Ishikawa (cell line): ENCODE results near the gene MAX.

Source experiments
- CEBPB ChIP-seq: IDR thresholded peaks from 2 replicates; pipeline ENCODE4 v1.6.1; 2012
- CREB1 ChIP-seq: IDR thresholded peaks from 2 replicates; pipeline ENCODE4 v1.6.1; 2012; ENCODE audit warnings: low read depth
- EP300 ChIP-seq: IDR thresholded peaks from 2 replicates; pipeline ENCODE4 v1.6.1; 2012; ENCODE audit warnings: borderline replicate concordance
- FOXM1 ChIP-seq: IDR thresholded peaks from 2 replicates; pipeline ENCODE4 v1.6.1; 2012; ENCODE audit warnings: low read depth, borderline replicate concordance
- NFIC ChIP-seq: IDR thresholded peaks from 2 replicates; pipeline ENCODE4 v1.6.1; 2012
- RAD21 ChIP-seq: IDR thresholded peaks from 2 replicates; pipeline ENCODE4 v1.6.1; 2012; ENCODE audit warnings: low read depth
- TAF1 ChIP-seq: IDR thresholded peaks from 2 replicates; pipeline ENCODE4 v1.6.1; 2012; ENCODE audit warnings: low read depth, mild to moderate bottlenecking
- TCF12 ChIP-seq: IDR thresholded peaks from 2 replicates; pipeline ENCODE4 v1.6.1; 2012; ENCODE audit warnings: low read depth
- TEAD4 ChIP-seq: IDR thresholded peaks from 2 replicates; pipeline ENCODE4 v1.6.1; 2012
- YY1 ChIP-seq: IDR thresholded peaks from 2 replicates; pipeline ENCODE4 v1.6.1; 2012; ENCODE audit warnings: low read depth
- TF ChIP-seq, protein P1 (sequence below): IDR thresholded peaks from 2 replicates; pipeline ENCODE4 v1.6.1; 2012
- TF ChIP-seq, protein P2 (sequence below): IDR thresholded peaks from 2 replicates; pipeline ENCODE4 v1.6.1; 2012; ENCODE audit warnings: low read depth, mild to moderate bottlenecking
- TF ChIP-seq, protein P3 (sequence below): IDR thresholded peaks from 2 replicates; pipeline ENCODE4 v1.6.1; 2012

DNA sequence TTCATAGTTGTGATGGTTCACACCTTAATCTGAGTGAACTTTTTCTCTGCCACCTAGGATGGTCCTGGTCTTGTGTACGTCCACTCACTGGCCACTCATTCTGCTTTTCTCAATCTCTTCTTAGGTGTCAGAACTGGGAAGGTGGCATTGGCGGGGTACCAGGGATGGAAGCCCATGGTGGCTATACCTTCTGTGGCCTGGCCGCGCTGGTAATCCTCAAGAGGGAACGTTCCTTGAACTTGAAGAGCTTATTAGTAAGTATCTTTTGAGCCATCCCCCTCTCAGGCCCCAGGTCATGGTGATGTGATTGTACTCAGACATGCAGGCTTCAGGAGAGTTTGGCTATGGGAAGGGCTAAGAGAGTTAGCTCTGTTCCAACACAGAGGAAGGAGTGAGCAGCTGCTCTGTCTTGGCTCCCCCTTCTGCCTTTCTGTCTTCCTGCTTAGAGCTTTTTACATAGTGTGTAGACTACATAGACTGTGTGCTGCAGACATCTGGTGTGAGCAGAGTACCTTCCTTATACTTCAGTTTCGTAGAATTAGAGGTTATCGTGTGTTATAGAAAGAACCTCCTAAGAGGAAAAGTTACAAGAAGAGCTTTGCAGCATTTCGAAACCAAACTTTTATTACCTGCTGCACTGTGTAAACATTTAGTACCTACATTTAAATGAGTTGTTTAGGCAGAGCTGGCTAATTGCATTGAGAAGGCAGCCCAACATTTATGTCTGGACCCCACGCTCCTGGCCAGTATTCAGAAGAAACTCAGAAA is 61.5 kb downstream of the MAX start:
- TF ChIP-seq CEBPB (no peak), EP300 (no peak), NFIC (no peak), TAF1 (no peak), RAD21 (no peak), FOXM1 (no peak), CREB1 (no peak), YY1 (no peak), TEAD4 (no peak), TCF12 (no peak)
- TF ChIP-seq, protein P1, sequence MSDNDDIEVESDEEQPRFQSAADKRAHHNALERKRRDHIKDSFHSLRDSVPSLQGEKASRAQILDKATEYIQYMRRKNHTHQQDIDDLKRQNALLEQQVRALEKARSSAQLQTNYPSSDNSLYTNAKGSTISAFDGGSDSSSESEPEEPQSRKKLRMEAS, result no peak
- TF ChIP-seq, protein P2, sequence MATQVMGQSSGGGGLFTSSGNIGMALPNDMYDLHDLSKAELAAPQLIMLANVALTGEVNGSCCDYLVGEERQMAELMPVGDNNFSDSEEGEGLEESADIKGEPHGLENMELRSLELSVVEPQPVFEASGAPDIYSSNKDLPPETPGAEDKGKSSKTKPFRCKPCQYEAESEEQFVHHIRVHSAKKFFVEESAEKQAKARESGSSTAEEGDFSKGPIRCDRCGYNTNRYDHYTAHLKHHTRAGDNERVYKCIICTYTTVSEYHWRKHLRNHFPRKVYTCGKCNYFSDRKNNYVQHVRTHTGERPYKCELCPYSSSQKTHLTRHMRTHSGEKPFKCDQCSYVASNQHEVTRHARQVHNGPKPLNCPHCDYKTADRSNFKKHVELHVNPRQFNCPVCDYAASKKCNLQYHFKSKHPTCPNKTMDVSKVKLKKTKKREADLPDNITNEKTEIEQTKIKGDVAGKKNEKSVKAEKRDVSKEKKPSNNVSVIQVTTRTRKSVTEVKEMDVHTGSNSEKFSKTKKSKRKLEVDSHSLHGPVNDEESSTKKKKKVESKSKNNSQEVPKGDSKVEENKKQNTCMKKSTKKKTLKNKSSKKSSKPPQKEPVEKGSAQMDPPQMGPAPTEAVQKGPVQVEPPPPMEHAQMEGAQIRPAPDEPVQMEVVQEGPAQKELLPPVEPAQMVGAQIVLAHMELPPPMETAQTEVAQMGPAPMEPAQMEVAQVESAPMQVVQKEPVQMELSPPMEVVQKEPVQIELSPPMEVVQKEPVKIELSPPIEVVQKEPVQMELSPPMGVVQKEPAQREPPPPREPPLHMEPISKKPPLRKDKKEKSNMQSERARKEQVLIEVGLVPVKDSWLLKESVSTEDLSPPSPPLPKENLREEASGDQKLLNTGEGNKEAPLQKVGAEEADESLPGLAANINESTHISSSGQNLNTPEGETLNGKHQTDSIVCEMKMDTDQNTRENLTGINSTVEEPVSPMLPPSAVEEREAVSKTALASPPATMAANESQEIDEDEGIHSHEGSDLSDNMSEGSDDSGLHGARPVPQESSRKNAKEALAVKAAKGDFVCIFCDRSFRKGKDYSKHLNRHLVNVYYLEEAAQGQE, result no peak
- TF ChIP-seq, protein P3, sequence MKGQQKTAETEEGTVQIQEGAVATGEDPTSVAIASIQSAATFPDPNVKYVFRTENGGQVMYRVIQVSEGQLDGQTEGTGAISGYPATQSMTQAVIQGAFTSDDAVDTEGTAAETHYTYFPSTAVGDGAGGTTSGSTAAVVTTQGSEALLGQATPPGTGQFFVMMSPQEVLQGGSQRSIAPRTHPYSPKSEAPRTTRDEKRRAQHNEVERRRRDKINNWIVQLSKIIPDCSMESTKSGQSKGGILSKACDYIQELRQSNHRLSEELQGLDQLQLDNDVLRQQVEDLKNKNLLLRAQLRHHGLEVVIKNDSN, result no peak
